ENCODE measurements around the gene IMMP2L. TPM values are rescaled to one million over a fixed set of nuclear protein-coding genes. Genes with fewer than 3 reads are reported as not detected.

Gene IMMP2L
- total RNA-seq, 4 donors from 2014 or later: 13.5 to 23.7 (median 18.3) TPM

GRCh38 chr7:110809832-110810231 lies 752.5 kb downstream of the IMMP2L start:
- Histone ChIP-seq H3K27ac (no peak overlapping the region), H3K36me3 (no peaks in the 10 kb centered on the region), H3K9me3 (no peaks in the 10 kb centered on the region), H3K4me3 (no peak overlapping the region), H3K4me1 (no peaks in the 10 kb centered on the region), H3K27me3 (no peaks in the 10 kb centered on the region)
- no peak for DNase-seq (ENCODE audit: low spot score in 2 of 2)
- WGBS, 2 donors: 69 to 82% methylated on average over 6 of the region's 6 CpGs
- TF ChIP-seq CTCF (IDR thresholded peaks at IDR 0.05) (no peak), POLR2A (IDR thresholded peaks at IDR 0.05) (no peak)

- no peaks in the 10 kb centered on the region for H3K36me3 ChIP-seq
- TF ChIP-seq EP300 (IDR thresholded peaks at IDR 0.05) (no peak), CTCF (IDR thresholded peaks at IDR 0.05) (no peak), POLR2A (IDR thresholded peaks at IDR 0.05) (no peak)
- no peaks in the 10 kb centered on the region for H3K4me1 ChIP-seq
- WGBS, 2 donors: 37 to 42% methylated on average over 1 of the region's 1 CpG
- no peaks in the 10 kb centered on the region for H3K27me3 ChIP-seq
- H3K27ac ChIP-seq: no peak overlapping the region
- no peaks in the 10 kb centered on the region for H3K9me3 ChIP-seq
- DNase-seq (ENCODE audit: low spot score in 2 of 2): no peak
- H3K4me3 ChIP-seq: no peak overlapping the region
These were observed 753.9 kb downstream of the IMMP2L start for GRCh38 chr7:110808361-110808760.

- H3K4me1 ChIP-seq: no peaks in the 10 kb centered on the region
- 87 to 90% methylated on average over 5 of the region's 5 CpGs for WGBS, 2 donors
- no peak overlapping the region for H3K27ac ChIP-seq
- DNase-seq (ENCODE audit: low spot score in 2 of 2): no peak
- no peak for TF ChIP-seq POLR2A (IDR thresholded peaks at IDR 0.05)
- no peak for TF ChIP-seq EP300 (IDR thresholded peaks at IDR 0.05)
- TF ChIP-seq CTCF (IDR thresholded peaks at IDR 0.05): no peak
- H3K36me3 ChIP-seq: no peaks in the 10 kb centered on the region
- H3K4me3 ChIP-seq: no peak overlapping the region
- no peaks in the 10 kb centered on the region for H3K27me3 ChIP-seq
- H3K9me3 ChIP-seq: no peaks in the 10 kb centered on the region
These were observed 757.8 kb downstream of the IMMP2L start for GRCh38 chr7:110804501-110804900.

GRCh38 chr7:110803602-110804143 lies 758.6 kb downstream of the IMMP2L start:
- no peak for TF ChIP-seq POLR2A (IDR thresholded peaks at IDR 0.05)
- TF ChIP-seq EP300 (IDR thresholded peaks at IDR 0.05): no peak
- TF ChIP-seq CTCF (IDR thresholded peaks at IDR 0.05): no peak
- no peaks in the 10 kb centered on the region for H3K9me3 ChIP-seq
- no peak overlapping the region for H3K4me3 ChIP-seq
- no peaks in the 10 kb centered on the region for H3K27me3 ChIP-seq
- no peak for DNase-seq (ENCODE audit: low spot score in 2 of 2)
- H3K4me1 ChIP-seq: no peaks in the 10 kb centered on the region
- H3K27ac ChIP-seq: no peak overlapping the region
- no peaks in the 10 kb centered on the region for H3K36me3 ChIP-seq

- Histone ChIP-seq H3K36me3 (no peaks in the 10 kb centered on the region), H3K4me3 (no peak overlapping the region), H3K9me3 (no peaks in the 10 kb centered on the region), H3K27ac (no peak overlapping the region), H3K27me3 (no peaks in the 10 kb centered on the region), H3K4me1 (no peaks in the 10 kb centered on the region)
- DNase-seq (ENCODE audit: low spot score in 2 of 2): no peak
- no peak for TF ChIP-seq CTCF (IDR thresholded peaks at IDR 0.05)
- TF ChIP-seq EP300 (IDR thresholded peaks at IDR 0.05): no peak
- no peak for TF ChIP-seq POLR2A (IDR thresholded peaks at IDR 0.05)
- 93 to 100% methylated on average over 1 of the region's 1 CpG for WGBS, 2 donors
These were observed 760.8 kb downstream of the IMMP2L start for GRCh38 chr7:110801502-110801901.
